Loucy (cell line): ENCODE results near the gene KCNT1.

Source experiments
- H2AFZ ChIP-seq: fragments of 200-600 bp; sonication (generic); 2 replicates; pipeline ENCODE4 v1.6.0; 2016; ENCODE audit warnings: antibody characterized with exemption, mild to moderate bottlenecking, low read length, moderate library complexity
- H3F3A ChIP-seq: fragments of 200-600 bp; 2 replicates; pipeline ENCODE4 v1.6.0; 2016; ENCODE audit warnings: antibody characterized with exemption, low read depth, mild to moderate bottlenecking
- H3K27me3 ChIP-seq: fragments of 200-600 bp; sonication (generic); 2 replicates; pipeline ENCODE4 v1.6.1; 2014; ENCODE audit warnings: low read length, mild to moderate bottlenecking; ENCODE audit not compliant: insufficient read depth, poor library complexity, severe bottlenecking
- H3K36me3 ChIP-seq: fragments of 200-600 bp; sonication (generic); 2 replicates; pipeline ENCODE4 v1.6.1; 2016; ENCODE audit warnings: low read length; ENCODE audit not compliant: insufficient read depth
- H3K4me1 ChIP-seq: fragments of 200-600 bp; sonication (generic); 2 replicates; pipeline ENCODE4 v1.5.1; 2014; ENCODE audit warnings: low read length, mild to moderate bottlenecking; ENCODE audit not compliant: insufficient read depth, poor library complexity, severe bottlenecking
- H3K4me2 ChIP-seq: fragments of 200-600 bp; sonication (generic); 2 replicates; pipeline ENCODE4 v1.6.0; 2014; ENCODE audit warnings: antibody characterized with exemption, low read length, low read depth, mild to moderate bottlenecking; ENCODE audit not compliant: poor library complexity, severe bottlenecking
- H3K4me3 ChIP-seq: fragments of 200-600 bp; sonication (generic); 2 replicates; pipeline ENCODE4 v1.5.1; 2014; ENCODE audit warnings: low read length, mild to moderate bottlenecking, mixed read lengths; ENCODE audit not compliant: poor library complexity, severe bottlenecking
- H3K79me2 ChIP-seq: fragments of 200-600 bp; sonication (generic); 2 replicates; pipeline ENCODE4 v1.6.1; 2014; ENCODE audit warnings: low read length; ENCODE audit not compliant: insufficient read depth
- H3K9ac ChIP-seq: fragments of 200-600 bp; sonication (generic); 2 replicates; pipeline ENCODE4 v1.6.0; 2014; ENCODE audit warnings: mild to moderate bottlenecking, low read depth, low read length, moderate library complexity; ENCODE audit not compliant: poor library complexity, severe bottlenecking
- H3K9me2 ChIP-seq: fragments of 200-600 bp; sonication (generic); replicated peaks from 2 replicates; pipeline ENCODE4 v1.6.1; 2016; ENCODE audit warnings: low read depth, low read length, mixed read lengths
- H3K9me3 ChIP-seq: fragments of 200-600 bp; sonication (generic); 2 replicates; pipeline ENCODE4 v1.6.1; 2014; ENCODE audit warnings: mild to moderate bottlenecking, antibody characterized with exemption, low read length, low read depth; ENCODE audit not compliant: insufficient read depth
- H4K20me1 ChIP-seq: fragments of 200-600 bp; sonication (generic); 2 replicates; pipeline ENCODE4 v1.6.0; 2014; ENCODE audit warnings: antibody characterized with exemption, low read length, mild to moderate bottlenecking; ENCODE audit not compliant: insufficient read depth, poor library complexity, severe bottlenecking
- EZH2phosphoT487 ChIP-seq: fragments of 200-600 bp; IDR thresholded peaks from 2 replicates; pipeline ENCODE4 v1.6.1; 2018; ENCODE audit warnings: antibody characterized with exemption, mild to moderate bottlenecking, moderate library complexity, borderline replicate concordance
- TF ChIP-seq, protein P1 (sequence below): fragments of 200-600 bp; sonication (generic); conservative IDR thresholded peaks from 2 replicates; pipeline ENCODE4 v1.5.1; 2014; ENCODE audit warnings: mild to moderate bottlenecking, antibody characterized with exemption, low read length

The KCNT1 gene

DNA sequence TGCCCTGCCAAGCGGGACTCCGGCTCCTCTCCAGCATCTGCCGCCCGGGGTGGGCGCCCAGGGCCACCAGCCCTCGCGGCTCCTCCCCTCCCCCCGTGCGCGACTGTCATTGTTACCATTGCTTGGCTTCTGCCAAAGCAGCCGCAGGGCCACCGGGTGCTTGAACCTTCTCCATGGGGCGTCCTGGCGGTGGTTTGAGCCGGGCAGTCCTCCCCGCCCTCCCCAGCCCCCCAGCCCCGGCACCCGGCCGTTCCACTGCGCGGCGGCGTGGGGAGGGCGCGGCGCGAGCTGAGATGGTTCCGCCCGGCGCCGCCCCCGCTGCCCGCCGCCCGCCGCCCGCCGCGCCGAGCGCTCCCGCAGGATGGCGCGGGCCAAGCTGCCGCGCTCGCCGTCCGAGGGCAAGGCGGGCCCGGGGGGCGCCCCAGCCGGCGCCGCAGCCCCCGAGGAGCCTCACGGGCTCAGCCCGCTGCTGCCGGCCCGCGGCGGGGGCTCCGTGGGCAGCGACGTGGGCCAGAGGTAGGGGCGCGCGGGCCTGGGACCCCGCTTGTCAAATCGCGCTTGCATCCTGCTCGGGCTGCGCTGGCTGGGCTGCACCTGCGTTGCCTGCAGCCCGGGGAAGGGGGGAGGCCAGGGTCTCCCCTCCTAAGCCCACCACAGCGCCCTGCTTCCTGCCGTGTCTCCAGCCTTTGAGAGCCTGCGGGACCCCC, 34.4 kb downstream of the KCNT1 start:
- H4K20me1 ChIP-seq, result no peaks in the 10 kb centered on the region
- H3F3A ChIP-seq, result no peaks in the 10 kb centered on the region
- H3K27me3 ChIP-seq, result no peaks in the 10 kb centered on the region
- H3K4me1 ChIP-seq, result no peaks in the 10 kb centered on the region
- H3K4me2 ChIP-seq, result no peak overlapping the region
- H3K79me2 ChIP-seq, result no peaks in the 10 kb centered on the region
- no peak overlapping the region for H2AFZ ChIP-seq
- H3K4me3 ChIP-seq, result no peak overlapping the region
- no peak overlapping the region for H3K9ac ChIP-seq
- TF ChIP-seq EZH2phosphoT487, result no peak
- TF ChIP-seq, protein P1, sequence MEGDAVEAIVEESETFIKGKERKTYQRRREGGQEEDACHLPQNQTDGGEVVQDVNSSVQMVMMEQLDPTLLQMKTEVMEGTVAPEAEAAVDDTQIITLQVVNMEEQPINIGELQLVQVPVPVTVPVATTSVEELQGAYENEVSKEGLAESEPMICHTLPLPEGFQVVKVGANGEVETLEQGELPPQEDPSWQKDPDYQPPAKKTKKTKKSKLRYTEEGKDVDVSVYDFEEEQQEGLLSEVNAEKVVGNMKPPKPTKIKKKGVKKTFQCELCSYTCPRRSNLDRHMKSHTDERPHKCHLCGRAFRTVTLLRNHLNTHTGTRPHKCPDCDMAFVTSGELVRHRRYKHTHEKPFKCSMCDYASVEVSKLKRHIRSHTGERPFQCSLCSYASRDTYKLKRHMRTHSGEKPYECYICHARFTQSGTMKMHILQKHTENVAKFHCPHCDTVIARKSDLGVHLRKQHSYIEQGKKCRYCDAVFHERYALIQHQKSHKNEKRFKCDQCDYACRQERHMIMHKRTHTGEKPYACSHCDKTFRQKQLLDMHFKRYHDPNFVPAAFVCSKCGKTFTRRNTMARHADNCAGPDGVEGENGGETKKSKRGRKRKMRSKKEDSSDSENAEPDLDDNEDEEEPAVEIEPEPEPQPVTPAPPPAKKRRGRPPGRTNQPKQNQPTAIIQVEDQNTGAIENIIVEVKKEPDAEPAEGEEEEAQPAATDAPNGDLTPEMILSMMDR, result no peak
- no peaks in the 10 kb centered on the region for H3K9me2 ChIP-seq
- peaks cover 6% of the 10 kb centered on the region; the same call in 1 of the 2 replicates for H3K9me3 ChIP-seq
- no peaks in the 10 kb centered on the region for H3K36me3 ChIP-seq

DNA sequence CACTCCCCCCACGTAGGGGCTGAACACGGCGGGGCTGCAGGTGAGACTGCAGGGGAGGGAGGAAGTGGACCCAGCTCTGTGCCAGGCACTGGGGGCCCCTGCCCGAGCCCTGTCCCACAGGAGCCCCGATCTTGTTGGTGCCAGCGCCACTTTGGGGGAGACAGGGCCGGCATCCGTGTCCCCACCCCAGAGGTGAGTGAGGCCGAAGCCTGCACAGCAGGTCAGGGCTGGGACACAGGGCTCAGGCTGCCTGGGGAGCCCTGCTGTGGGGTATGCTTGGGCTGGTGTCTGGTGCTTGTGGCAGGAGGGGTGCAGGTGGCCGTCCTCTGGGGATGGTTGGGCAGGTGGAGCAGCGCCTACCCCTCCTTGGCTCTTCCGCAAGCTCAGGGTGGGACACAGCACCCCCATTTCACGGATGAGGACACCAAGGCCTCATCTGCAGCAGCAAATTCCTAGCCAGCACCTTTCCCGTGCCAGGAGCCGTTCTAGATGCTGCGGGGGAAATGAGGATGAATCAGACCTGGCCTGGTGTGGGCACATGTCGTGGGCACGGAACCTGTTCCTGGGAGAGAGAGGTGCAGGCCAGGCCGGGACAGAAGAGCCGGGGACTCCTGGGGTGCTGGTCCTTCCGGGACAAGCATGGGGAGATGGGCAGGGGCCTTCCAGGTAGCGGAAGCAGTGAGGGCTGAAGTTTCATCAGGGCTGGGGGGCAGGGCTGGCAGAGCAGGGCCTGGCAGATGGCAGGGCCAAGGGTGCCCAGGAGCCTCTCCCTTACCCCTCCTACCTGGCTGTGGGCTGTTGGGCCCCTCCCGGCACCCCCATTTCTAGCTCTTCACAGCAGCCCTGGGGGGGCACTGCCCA, 35.2 kb downstream of the KCNT1 start:
- no peak for TF ChIP-seq EZH2phosphoT487
- TF ChIP-seq, protein P1, result no peak
- Histone ChIP-seq H3K79me2 (no peaks in the 10 kb centered on the region), H3K36me3 (no peaks in the 10 kb centered on the region), H3F3A (no peaks in the 10 kb centered on the region), H3K27me3 (no peaks in the 10 kb centered on the region), H3K4me1 (no peaks in the 10 kb centered on the region), H4K20me1 (no peaks in the 10 kb centered on the region), H3K9me2 (no peaks in the 10 kb centered on the region), H3K4me2 (no peak overlapping the region), H3K4me3 (no peak overlapping the region), H2AFZ (no peak overlapping the region), H3K9ac (no peak overlapping the region), H3K9me3 (peaks cover 3% of the 10 kb centered on the region; the same call in 1 of the 2 replicates)

DNA sequence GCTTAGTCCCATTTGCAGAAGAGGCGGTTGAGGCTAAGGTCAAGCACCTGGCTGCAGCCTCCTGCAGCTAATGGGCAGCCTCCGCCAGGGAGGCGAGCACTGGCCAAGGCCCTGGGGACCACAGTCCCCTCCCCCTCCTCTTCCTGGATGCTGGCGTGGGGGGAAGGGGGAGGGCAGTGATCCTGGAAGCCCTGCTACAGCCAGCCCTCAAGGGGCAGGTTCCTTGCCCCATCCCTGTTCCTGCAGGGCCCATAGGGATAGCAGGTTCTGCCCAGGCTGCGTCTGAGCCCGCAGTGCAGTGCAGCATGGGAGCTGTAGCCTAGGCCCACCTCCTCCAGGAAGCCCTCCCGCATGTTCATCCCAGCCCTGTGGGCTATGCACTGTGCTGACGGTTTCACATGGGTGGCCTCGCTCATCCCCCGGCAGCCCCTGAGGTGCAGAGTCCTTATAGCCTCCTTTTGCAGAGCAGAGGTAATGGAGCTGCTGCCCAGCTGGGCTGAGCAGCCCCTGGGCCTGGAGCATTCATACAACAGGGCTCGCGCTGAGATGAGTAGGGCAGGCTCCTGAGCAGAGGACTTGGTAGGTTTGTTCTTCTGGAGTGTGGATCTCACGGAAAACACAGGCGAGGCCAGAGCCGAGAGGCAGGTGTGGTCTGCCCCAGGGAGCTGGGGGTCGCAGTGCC, 36.0 kb downstream of the KCNT1 start:
- H3K4me3 ChIP-seq, result no peak overlapping the region
- no peak overlapping the region for H3K4me2 ChIP-seq
- no peaks in the 10 kb centered on the region for H3K79me2 ChIP-seq
- no peaks in the 10 kb centered on the region for H3K27me3 ChIP-seq
- H3F3A ChIP-seq, result no peaks in the 10 kb centered on the region
- no peak overlapping the region for H2AFZ ChIP-seq
- H3K36me3 ChIP-seq, result no peaks in the 10 kb centered on the region
- H3K9ac ChIP-seq, result no peak overlapping the region
- no peaks in the 10 kb centered on the region for H4K20me1 ChIP-seq
- H3K9me3 ChIP-seq, result peaks cover 3% of the 10 kb centered on the region; the same call in 1 of the 2 replicates
- no peaks in the 10 kb centered on the region for H3K4me1 ChIP-seq
- no peaks in the 10 kb centered on the region for H3K9me2 ChIP-seq
- TF ChIP-seq, protein P1, result no peak
- TF ChIP-seq EZH2phosphoT487, result no peak
